ENCODE results near the gene CD300LD.

The CD300LD gene

GRCh38 chr17:74591503-74591902 lies 580 bp downstream of the CD300LD start:
- DNase-seq (ENCODE audit: extremely low read depth, low read depth) = no peak
- TF ChIP-seq CTCF (IDR thresholded peaks at IDR 0.05; ENCODE audit: low read depth, low read length, missing control alignments) = no peak
- no peak overlapping the region for H3K4me3 ChIP-seq (replicated peaks; ENCODE audit: low read depth, low read length)

GRCh38 chr17:74585711-74586110 lies 6.4 kb downstream of the CD300LD start:
- no peak for DNase-seq (ENCODE audit: extremely low read depth, low read depth)
- no peak for TF ChIP-seq CTCF (IDR thresholded peaks at IDR 0.05; ENCODE audit: low read depth, low read length, missing control alignments)
- H3K4me3 ChIP-seq (replicated peaks; ENCODE audit: low read depth, low read length) = no peak overlapping the region

GRCh38 chr17:74584292-74585060 lies 7.6 kb downstream of the CD300LD start:
- DNase-seq (ENCODE audit: extremely low read depth, low read depth) = no peak
- no peak overlapping the region for H3K4me3 ChIP-seq (replicated peaks; ENCODE audit: low read depth, low read length)
- TF ChIP-seq CTCF (IDR thresholded peaks at IDR 0.05; ENCODE audit: low read depth, low read length, missing control alignments) = no peak

GRCh38 chr17:74582633-74583032 lies 9.4 kb downstream of the CD300LD start:
- TF ChIP-seq CTCF (IDR thresholded peaks at IDR 0.05; ENCODE audit: low read depth, low read length, missing control alignments) = no peak

GRCh38 chr17:74579900-74580299 lies 12.2 kb downstream of the CD300LD start:
- no peak overlapping the region for H3K4me3 ChIP-seq (replicated peaks; ENCODE audit: low read depth, low read length)
- DNase-seq (ENCODE audit: extremely low read depth, low read depth) = no peak
- TF ChIP-seq CTCF (IDR thresholded peaks at IDR 0.05; ENCODE audit: low read depth, low read length, missing control alignments) = no peak

More at GRCh38 chr17:74582633-74583032, 9.4 kb downstream of the CD300LD start:
- H3K4me3 ChIP-seq (replicated peaks; ENCODE audit: low read depth, low read length) = no peak overlapping the region
- no peak for DNase-seq (ENCODE audit: extremely low read depth, low read depth)

- no peak for DNase-seq (ENCODE audit: extremely low read depth, low read depth)
- no peak overlapping the region for H3K4me3 ChIP-seq (replicated peaks; ENCODE audit: low read depth, low read length)
- TF ChIP-seq CTCF (IDR thresholded peaks at IDR 0.05; ENCODE audit: low read depth, low read length, missing control alignments) = no peak
These were observed 13.1 kb downstream of the CD300LD start for GRCh38 chr17:74578979-74579378.
